GM12878 (cell line): ENCODE results near the gene APC2. TPM values are rescaled to one million over a fixed set of nuclear protein-coding genes. Genes with fewer than 3 reads are reported as not detected.
A peak's percentile ranks its signal among the peaks of the same experiment; 100 is the strongest.

Experiments used
- ATAC-seq: fragments of 200-7000 bp; cut with Tn5 transposase; 3 replicates; pipeline ENCODE4 v1.9.1; 2020; ENCODE audit warnings: mild to moderate bottlenecking, moderate library complexity
- BruUV-seq: library from RNA; stranded (reverse); fragments of 400-500 nt; replicated peaks from 2 replicates; lab custom pipeline; 2021; lab: Mats Ljungman, UMichigan
- CTCF ChIA-PET: fragments of 300-600 bp; sonication (Branson Sonifier 250); formaldehyde crosslinking; extraction: SDS; loops from one replicate; lab custom pipeline; 2021; ENCODE audit warnings: inconsistent platforms; lab: Yijun Ruan, JAX
- POLR2A ChIA-PET: fragments of 350-600 bp; formaldehyde crosslinking; extraction: SDS; loops from one replicate; lab custom pipeline; 2021; ENCODE audit warnings: inconsistent platforms; lab: Charles Lee
- RAD21 ChIA-PET: fragments of 300-600 bp; sonication (Branson Sonifier 250); formaldehyde crosslinking; loops from one replicate; lab custom pipeline; 2023; ENCODE audit warnings: antibody characterized with exemption; ENCODE audit not compliant: unreplicated experiment; lab: Charles Lee
- SMC1A ChIA-PET: fragments of 300-600 bp; sonication (Branson Sonifier 250); formaldehyde crosslinking; loops from one replicate; lab custom pipeline; 2023; ENCODE audit not compliant: unreplicated experiment, uncharacterized antibody; lab: Charles Lee
- DNase-seq: peaks from one replicate; pipeline ENCODE4 v3.0.0-alpha.2; 2011; ENCODE audit warnings: low read depth, low spot score
- FAIRE-seq: peaks from 3 replicates; lab custom pipeline; 2011; peaks lifted over from hg19 to GRCh38; lab: Jason Lieb, UNC
- H2AFZ ChIP-seq: 2 replicates; pipeline ENCODE4 v1.6.0; 2011; ENCODE audit warnings: low read depth, low read length, control low read depth; ENCODE audit not compliant: control insufficient read depth
- H3K27ac ChIP-seq: 2 replicates; pipeline ENCODE4 v1.5.1; 2011; ENCODE audit warnings: control low read depth; ENCODE audit not compliant: control insufficient read depth, insufficient read depth
- H3K27me3 ChIP-seq, 2 experiments: replicated peaks in 1 of 2; 2 replicates each; pipeline versions ENCODE4 v1.6.0 to v1.6.1; 2011; ENCODE audit warnings: low read length in 1 of 2; ENCODE audit not compliant: control insufficient read depth in 2 of 2, insufficient read depth in 2 of 2
- H3K36me3 ChIP-seq, 2 experiments: 2 replicates each; pipeline ENCODE4 v1.5.1; 2011; ENCODE audit warnings: low read length in 1 of 2; ENCODE audit not compliant: control insufficient read depth in 2 of 2, insufficient read depth in 2 of 2
- H3K4me1 ChIP-seq: 2 replicates; pipeline ENCODE4 v1.6.1; 2011; ENCODE audit warnings: mild to moderate bottlenecking, low read length, moderate library complexity, mixed read lengths; ENCODE audit not compliant: control insufficient read depth, insufficient read depth
- H3K4me2 ChIP-seq: 2 replicates; pipeline ENCODE4 v1.6.0; 2011; ENCODE audit warnings: control low read depth; ENCODE audit not compliant: control insufficient read depth, insufficient read depth
- H3K4me3 ChIP-seq: fragments of 200-600 bp; sonication (generic); 2 replicates; pipeline ENCODE4 v1.5.1; 2016
- H3K79me2 ChIP-seq: 2 replicates; pipeline ENCODE4 v1.6.0; 2011; ENCODE audit warnings: low read length; ENCODE audit not compliant: control insufficient read depth, insufficient read depth
- H3K9ac ChIP-seq: 2 replicates; pipeline ENCODE4 v1.8.0; 2011; ENCODE audit warnings: low read length, control low read depth, mixed read lengths; ENCODE audit not compliant: control insufficient read depth, insufficient read depth
- H3K9me3 ChIP-seq: replicated peaks from 3 replicates; pipeline ENCODE4 v1.5.1; 2011; ENCODE audit warnings: mild to moderate bottlenecking, low read length; ENCODE audit not compliant: control insufficient read depth, insufficient read depth
- H4K20me1 ChIP-seq: 2 replicates; pipeline ENCODE4 v1.6.0; 2011; ENCODE audit not compliant: control insufficient read depth, insufficient read depth
- KLF5 ChIP-seq: fragments of 450-650 bp; IDR thresholded peaks from 2 replicates; pipeline ENCODE4 v1.6.1; 2014; ENCODE audit warnings: mild to moderate bottlenecking; ENCODE audit not compliant: partially characterized antibody
- PAX5 ChIP-seq: IDR thresholded peaks from 2 replicates; pipeline ENCODE4 v1.6.1; 2011; ENCODE audit warnings: low read depth, low read length, borderline replicate concordance
- POLR2A ChIP-seq: IDR thresholded peaks from 2 replicates; pipeline ENCODE4 v1.6.1; 2011; ENCODE audit warnings: low read depth, mild to moderate bottlenecking, low read length
- RFX5 ChIP-seq: IDR thresholded peaks from 2 replicates; pipeline ENCODE4 v1.6.1; 2011; ENCODE audit warnings: low read depth, low read length, improper control_type of control experiment
- WGBS: methylation state at CpG from one replicate; pipeline ENCODE4 v1.1.6; 2016; ENCODE audit warnings: low lambda C conversion rate; ENCODE audit not compliant: insufficient replicate concordance, insufficient coverage; ENCODE audit errors: missing lambda C conversion rate; 5-methylcytosine and 5-hydroxymethylcytosine counted together
- in situ Hi-C: fragments of 300-500 bp; cut with MboI; formaldehyde crosslinking; loops from 9 replicates; pipeline ENCODE4 v1.14.3; 2018; ENCODE audit warnings: mixed read lengths
- intact Hi-C: fragments of 100-400 bp; cut with micrococcal nuclease; formaldehyde crosslinking; loops from one replicate; pipeline ENCODE4 v1.14.2; 2022; ENCODE audit not compliant: unreplicated experiment
- polyA plus RNA-seq, 11 experiments: library from polyadenylated mRNA; depleted of rRNA in 4 of 11; unstranded in 6 of 11; stranded (reverse) in 5 of 11; fragments of >200 nt; fragmentation: Nextera tagmentation in 4 of 11; fragmentation: Illumina TruSeq in 1 of 11; extraction: Ambion mirVana in 4 of 11; extraction: Trizol in 1 of 11; gene quantifications; 1 replicate in 1 of 11; 2 replicates in 10 of 11; pipeline versions ENCODE4 v1.2.1 to v1.2.3, GENCODE V29; 2011 to 2016; ENCODE audit warnings: inconsistent platforms in 2 of 11, missing spikeins in 2 of 11, low read depth in 1 of 11
- total RNA-seq, 4 experiments: library from RNA; depleted of rRNA in 3 of 4; stranded (reverse); fragments of >200 nt in 3 of 4; fragmentation: Illumina TruSeq in 1 of 4; extraction: Trizol in 1 of 4; gene quantifications; 2 replicates each; pipeline versions ENCODE4 v1.2.1 to v1.2.3, GENCODE V29; 2013 to 2021

The APC2 gene
- total and polyA plus RNA-seq, 10 of the 15 experiments (the other 5 are each of a cell fraction or from before 2014, with no cell fraction given) = under 0.01 to 0.73 (median 0.04) TPM; not detected in 5

- Histone ChIP-seq H3K27ac (no peak overlapping the region), H3K27me3 (no peaks in the 10 kb centered on the region), H3K4me1 (no peaks in the 10 kb centered on the region), H3K79me2 (peaks cover 3% of the 10 kb centered on the region), H4K20me1 (no peaks in the 10 kb centered on the region), H2AFZ (no peak overlapping the region), H3K4me2 (no peak overlapping the region), H3K36me3 (peaks cover 8 to 39% of the 10 kb centered on the region in 2 experiments), H3K9ac (no peak overlapping the region), H3K4me3 (no peak overlapping the region), H3K9me3 (no peaks in the 10 kb centered on the region)
- DNase-seq = no peak
- ChIA-PET POLR2A (no interaction called here), CTCF (no interaction called here), RAD21 (no interaction called here), SMC1A (no interaction called here)
- no peak for FAIRE-seq
- in situ Hi-C loops (no loop called here), intact Hi-C loops (no loop called here)
- WGBS = 90% methylated on average over 38 of the region's 47 CpGs
- no peak for ATAC-seq
- BruUV-seq = no TSS peak
- TF ChIP-seq POLR2A (peak; percentile 56), KLF5 (no peak), RFX5 (no peak)
Observed at GRCh38 chr19:1433119-1434039, 16.5 kb upstream of the APC2 start.

GRCh38 chr19:1434040-1434366 is 15.9 kb upstream of the APC2 start:
- SMC1A ChIA-PET = no interaction called here
- Histone ChIP-seq H3K4me1 (no peaks in the 10 kb centered on the region), H3K9me3 (no peaks in the 10 kb centered on the region), H3K4me3 (no peak overlapping the region), H3K27ac (no peak overlapping the region), H4K20me1 (no peaks in the 10 kb centered on the region), H3K9ac (no peak overlapping the region), H3K36me3 (peaks cover 8 to 36% of the 10 kb centered on the region in 2 experiments), H3K4me2 (no peak overlapping the region), H2AFZ (no peak overlapping the region), H3K79me2 (peaks cover 9% of the 10 kb centered on the region), H3K27me3 (no peaks in the 10 kb centered on the region)
- WGBS = 92% methylated on average over 17 of the region's 17 CpGs
- BruUV-seq = no TSS peak
- POLR2A ChIA-PET = no interaction called here
- ATAC-seq = no peak
- CTCF ChIA-PET = no interaction called here
- no peak for DNase-seq
- TF ChIP-seq PAX5 (no peak), POLR2A (peak; percentile 25)
- intact Hi-C loops (no loop called here), in situ Hi-C loops (no loop called here)
- RAD21 ChIA-PET = no interaction called here
- no peak for FAIRE-seq
